ENCODE results near the gene ATXN7L3.
"Not testable (repeated sequence)": the region's sequence is repeated elsewhere in the genome, so short reads cannot be mapped to it uniquely, and the experiment has no call there.

Gene ATXN7L3

GRCh38 chr17:44146375-44147346, 53.0 kb downstream of the ATXN7L3 start:
- TF ChIP-seq CTCF (IDR thresholded peaks at IDR 0.05; ENCODE audit: low read depth, low read length), result no peak
- in situ Hi-C loops (cut with HindIII; ENCODE audit: low sequenced_read_pairs), result no loop called here
- no peak overlapping the region for H3K4me3 ChIP-seq (ENCODE audit: low read depth, low read length)
- no peak for DNase-seq (ENCODE audit: low read depth, low spot score)

- no peak for TF ChIP-seq CTCF (IDR thresholded peaks at IDR 0.05; ENCODE audit: low read depth, low read length)
- no peak overlapping the region for H3K4me3 ChIP-seq (ENCODE audit: low read depth, low read length)
- in situ Hi-C loops (cut with HindIII; ENCODE audit: low sequenced_read_pairs), result no loop called here
- no peak for DNase-seq (ENCODE audit: low read depth, low spot score)
These were observed 54.5 kb downstream of the ATXN7L3 start for GRCh38 chr17:44144966-44145739.

GRCh38 chr17:44143921-44144320, 55.8 kb downstream of the ATXN7L3 start:
- DNase-seq (ENCODE audit: low read depth, low spot score); H3K4me3 ChIP-seq (ENCODE audit: low read depth, low read length); in situ Hi-C loops (cut with HindIII; ENCODE audit: low sequenced_read_pairs): not testable (repeated sequence)
